Inflammatory macrophage treated with lipopolysaccharide for 1 hour (primary cell): ENCODE measurements around the gene PLAGL2.
"Not testable (repeated sequence)": the region's sequence is repeated elsewhere in the genome, so short reads cannot be mapped to it uniquely, and the experiment has no call there.

Source experiments
- DNase-seq, 2 donors: peaks; one replicate each; pipeline ENCODE4 v3.0.0-alpha.2; 2020 to 2022

Gene PLAGL2

DNA sequence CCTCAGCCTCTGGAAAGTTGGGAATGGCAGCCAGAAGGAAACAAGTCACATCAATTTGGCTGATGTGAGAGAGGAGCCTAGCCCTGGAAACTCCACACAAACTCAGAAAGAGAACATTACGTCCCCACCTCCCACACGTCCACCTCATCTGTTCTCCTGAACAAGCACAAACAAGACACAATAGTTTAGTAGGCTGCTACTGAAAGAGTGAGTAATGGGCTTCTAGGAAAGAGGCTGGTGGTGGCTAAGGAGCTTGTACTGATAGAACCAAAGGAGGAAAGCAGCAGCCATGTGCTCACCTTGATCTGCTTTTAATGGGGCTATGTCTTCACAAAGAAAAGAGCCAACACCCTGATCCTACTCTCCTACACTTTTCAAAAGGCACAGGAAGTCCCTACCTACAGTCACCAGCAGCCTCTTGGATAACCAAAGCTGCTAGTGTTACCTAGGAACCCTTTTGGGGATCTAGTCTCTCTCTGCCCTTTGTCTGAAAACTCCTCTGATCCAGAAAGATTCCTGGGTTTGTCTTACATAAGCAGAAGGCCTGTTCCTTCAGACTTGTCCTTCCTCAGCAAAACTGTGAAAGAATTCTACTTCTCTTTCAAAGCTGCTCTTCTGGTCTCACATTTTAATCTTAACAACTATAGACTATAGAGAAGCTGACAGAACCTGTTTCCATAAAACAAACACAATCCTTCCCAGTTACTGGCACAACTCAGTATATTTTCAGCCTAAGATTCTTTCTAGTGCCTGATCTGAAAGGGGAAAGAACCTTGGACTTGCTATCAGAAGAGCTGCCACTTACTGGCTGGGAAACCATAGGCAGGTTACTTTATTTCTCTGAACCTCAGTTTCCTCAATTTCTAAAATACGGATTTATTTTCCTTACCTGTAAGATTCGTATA is 3.1 kb downstream of the PLAGL2 start:
- DNase-seq: peak; percentile 69 to 83

DNA sequence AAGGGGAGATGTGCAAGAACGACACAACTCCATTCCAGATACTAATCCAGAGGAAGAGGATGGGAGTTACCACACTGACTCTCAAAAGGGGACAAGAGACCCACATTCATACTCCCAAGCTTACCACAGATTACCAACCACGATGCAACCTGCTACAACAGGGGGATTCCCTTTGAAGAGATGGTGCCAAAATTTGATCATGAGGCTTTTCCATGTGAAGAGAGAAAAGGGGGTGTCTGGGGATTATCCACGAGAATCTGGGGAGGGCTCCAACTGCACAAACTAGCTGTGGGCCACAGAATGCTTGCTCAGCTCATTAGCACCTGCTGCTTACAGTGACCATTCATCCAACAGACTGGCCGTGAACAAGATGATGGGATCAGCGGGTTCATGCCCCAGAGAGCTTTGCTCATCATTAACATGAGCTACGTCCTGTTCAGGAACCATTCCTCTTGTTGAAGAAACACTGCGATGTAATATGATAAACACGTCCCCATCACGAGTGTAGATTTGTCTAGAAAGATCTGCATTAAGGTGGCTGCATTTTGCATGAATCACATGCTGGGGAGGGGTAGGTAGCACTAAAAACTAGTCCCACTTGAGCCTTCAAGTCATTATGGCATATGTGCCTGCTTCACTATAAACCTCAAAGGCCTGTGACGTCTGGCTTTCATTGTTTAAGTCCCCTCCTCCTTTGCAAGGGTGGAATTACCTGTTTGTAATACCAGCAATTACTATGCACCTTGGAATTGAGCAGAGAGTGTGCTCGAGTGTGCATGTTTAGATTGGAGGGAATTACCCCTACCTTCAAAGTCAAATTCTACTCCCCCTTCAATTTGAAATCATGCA is 4.0 kb downstream of the PLAGL2 start:
- peak; percentile 29 to 72 for DNase-seq

DNA sequence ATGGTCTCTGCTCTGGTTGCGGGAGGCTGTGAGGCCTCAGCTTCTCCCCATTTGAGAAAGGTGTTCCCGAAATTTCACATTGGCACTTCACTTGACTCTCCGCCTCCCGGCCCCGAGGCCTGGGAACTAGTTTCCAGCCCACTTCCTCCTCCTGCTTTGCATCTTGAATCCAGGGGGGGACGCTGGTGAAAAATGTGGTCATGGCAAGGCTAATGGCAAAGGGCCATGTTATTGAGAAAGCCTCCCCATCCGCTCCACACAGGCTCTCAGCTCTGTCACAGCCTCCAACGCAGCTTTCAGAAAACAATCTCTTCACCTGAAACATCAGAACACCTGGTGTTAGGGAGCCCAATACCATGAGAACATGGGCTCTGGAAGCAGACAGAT is 5.6 kb downstream of the PLAGL2 start:
- peak; percentile 39 to 56 for DNase-seq

DNA sequence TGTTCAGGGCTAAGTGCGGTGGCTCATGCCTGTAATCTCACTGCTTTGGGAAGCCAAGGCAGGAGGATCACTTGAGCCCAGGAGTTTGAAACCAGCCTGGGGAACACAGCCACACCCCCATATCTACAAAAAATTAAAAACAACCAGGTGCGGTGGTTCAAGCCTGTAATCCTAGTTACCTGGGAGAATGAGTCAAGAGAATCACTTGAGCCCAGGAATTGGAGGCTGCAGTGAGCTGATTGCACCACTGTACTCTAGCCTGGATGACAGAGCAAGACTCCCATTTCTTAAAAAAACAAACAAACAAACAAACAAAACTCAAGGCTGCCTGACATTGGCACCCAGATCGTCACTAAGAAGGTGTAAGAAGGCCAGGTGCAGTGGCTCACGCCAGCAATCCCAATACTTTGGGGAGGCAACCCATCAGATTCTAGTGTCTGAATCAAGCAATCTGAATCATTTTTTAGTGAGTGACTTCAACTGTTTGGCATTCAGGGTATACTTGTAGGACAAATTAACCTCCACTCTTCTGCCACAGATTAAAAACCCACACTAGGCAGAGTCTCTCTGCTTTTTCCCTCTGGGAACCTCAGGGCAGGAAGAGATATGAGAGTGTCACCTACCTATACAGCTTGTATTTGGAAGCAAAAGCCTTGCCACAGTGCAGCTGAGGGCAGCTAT is 6.1 kb downstream of the PLAGL2 start:
- no peak for DNase-seq

DNA sequence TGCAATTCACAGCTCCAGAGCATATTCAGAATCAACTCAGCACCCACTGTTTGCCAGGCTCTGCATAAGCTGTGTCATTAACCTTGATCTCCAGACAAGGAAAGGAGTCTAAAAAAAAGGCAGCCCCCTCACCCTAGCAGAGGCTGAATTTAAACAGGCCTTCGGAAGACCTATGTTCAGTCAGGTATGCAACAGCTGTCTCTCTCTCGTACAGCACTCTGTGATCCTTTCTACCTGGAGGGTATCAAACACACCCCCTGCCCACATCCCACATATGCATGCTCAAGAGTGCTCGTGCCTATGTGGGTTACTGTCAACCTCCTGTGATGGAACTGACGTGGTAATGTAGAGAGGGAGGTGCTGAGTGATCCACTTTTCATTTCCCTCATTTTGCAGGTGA is 8.5 kb downstream of the PLAGL2 start:
- no peak for DNase-seq

DNA sequence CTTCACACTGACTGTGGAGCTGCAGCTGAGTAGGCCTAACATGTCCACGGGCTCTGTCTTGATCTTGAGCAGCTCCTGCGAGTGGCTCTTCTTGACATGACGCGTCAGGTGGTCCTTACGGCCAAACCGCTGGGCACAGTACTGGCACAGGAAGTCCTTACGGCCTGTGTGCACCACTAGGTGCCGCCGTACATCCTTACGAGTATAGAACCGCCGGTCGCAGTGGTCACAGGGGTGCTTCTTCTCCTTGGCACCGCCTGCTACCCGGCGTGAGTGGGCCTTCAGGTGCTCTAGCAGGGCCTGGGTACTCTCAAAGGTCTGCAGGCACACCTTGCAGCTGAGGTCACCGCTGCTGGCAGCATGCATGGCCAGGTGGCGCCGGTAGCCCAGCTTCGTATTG is 10.4 kb downstream of the PLAGL2 start:
- not testable (repeated sequence) for DNase-seq

DNA sequence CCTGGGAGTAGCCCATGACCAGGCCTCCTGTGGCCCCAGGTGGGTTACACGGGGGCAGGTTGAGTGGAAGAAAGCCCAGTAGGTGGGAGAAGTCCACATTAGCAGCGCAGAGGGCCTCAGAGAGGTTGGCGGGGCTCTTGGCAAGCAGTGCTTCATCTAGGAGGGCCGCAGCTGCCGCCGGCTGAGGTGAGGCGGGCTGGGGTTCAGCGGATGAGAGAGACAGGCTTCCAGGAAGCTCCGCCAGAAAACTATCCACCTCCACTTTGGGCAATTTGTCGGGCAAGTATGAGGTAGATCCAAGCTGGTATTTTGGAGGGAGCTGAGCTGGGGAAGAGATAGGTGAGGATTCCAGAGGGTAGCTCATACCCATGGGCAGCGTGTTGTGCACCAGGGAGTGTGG is 10.9 kb downstream of the PLAGL2 start:
- not testable (repeated sequence) for DNase-seq

DNA sequence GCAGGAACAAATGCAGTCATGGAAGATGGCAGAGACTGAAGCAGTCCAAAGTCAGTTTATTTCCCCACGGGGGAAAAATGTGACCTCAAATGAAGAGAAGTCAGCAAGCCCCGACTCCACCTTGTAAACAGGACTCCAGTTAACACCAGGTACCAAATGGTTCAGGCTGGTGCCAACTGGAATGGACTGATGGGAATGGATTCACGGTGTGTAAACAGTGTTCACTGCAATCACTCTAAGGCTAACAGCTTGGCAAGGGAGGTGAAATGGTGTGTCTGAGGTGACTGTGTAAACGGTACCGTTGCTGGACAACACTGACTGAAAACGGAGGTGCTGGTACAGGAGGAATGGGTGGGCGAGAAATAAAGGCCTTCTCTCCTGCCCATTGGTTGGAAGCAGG is 12.0 kb downstream of the PLAGL2 start:
- no peak for DNase-seq

DNA sequence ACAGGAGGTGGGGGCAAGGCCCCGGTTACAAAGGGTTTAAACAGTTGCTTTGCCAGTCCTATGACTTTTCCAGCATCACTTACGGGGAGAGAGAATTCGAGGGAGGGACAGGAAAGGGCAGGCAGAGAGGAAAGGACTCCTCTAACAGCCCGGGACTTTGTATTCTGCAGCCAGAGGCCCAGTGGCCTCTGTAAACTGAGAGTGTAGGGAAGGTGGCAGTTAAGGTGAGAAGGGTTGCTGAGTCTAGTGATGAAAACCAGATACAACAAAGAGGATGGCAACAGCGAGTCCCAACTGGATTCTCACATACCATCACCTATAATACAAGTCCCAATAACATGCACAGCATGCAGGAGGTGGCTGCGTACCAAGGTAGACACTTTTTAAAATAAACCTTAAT is 13.5 kb downstream of the PLAGL2 start:
- no peak for DNase-seq

DNA sequence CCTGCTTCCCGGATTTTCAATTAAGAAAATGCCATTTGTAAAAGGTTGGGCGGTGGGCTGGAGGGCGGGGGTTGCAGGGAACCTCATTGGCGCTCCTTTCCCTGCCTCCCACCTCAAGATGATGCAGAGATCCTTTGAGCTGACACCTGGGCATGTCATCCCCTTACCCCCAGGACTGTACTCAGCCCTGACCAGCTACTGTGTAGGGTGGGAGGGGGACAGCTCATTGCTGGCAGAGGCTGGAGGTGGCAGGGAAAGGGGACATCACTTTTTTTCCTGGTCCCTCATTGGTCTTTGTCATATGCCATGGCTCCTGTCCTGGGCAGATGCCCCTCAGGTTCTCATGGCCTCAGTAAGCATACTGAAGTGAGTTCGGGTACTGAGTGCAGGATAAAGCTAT is 14.2 kb downstream of the PLAGL2 start:
- not testable (repeated sequence) for DNase-seq

DNA sequence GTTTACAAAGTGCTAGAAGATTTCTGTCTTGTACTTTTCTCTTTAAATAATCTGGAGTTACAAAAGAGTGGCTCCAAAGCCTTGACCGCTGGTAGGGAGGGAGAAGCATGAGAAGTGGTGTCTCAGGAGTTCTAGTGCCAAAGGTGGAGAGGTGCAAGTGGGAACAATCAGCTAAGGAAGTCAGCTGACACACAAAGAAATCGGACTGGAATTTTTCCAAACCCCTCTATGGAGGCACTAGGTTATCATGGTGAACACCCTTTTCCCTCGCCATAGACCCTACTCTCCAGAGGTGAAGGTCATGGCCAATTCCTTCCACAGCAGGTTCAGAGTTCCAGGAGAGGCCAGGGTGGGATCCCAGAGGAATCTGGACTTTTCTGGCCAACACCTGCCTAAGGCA is 14.8 kb downstream of the PLAGL2 start:
- DNase-seq: no peak

DNA sequence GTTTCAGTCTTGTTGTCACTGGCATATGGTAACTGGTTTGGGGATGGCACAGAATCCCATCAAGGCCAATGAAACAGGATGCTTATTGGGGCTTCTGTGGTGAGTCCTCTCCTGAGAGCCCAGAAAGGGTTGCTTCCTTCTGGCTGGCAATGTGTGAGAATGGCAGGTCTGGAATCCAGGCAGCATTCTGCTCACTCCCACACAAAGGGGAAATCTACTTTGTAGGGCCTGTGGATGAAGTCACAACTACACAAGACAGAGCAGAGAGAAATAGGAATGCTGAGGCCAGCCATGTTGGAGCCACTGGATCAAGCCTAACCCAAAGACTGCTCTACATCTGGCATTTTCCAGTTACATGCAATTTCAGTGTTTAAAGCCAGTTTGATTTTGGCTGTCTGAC is 15.7 kb downstream of the PLAGL2 start:
- peak in 1 of 2 donors; percentile 60 for DNase-seq

DNA sequence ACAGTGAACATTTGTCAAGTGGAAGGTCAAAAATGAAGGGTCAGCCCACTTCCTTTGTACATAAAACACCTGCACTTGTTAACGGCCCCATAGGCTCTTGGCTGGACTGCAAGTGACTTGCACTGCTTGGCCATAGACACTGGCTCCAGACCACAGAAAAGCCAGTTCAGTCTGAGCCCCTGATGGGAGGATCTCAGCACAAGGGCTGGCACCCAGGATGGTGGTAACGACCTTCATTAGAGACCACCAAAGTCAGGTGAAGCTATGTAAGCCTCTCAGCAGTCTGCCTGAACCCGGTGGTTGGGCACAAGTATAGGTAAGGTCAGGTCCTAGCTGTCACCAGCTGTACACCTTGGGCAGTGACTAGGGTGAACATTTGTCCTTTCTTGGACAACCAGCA is 16.1 kb downstream of the PLAGL2 start:
- DNase-seq: no peak

DNA sequence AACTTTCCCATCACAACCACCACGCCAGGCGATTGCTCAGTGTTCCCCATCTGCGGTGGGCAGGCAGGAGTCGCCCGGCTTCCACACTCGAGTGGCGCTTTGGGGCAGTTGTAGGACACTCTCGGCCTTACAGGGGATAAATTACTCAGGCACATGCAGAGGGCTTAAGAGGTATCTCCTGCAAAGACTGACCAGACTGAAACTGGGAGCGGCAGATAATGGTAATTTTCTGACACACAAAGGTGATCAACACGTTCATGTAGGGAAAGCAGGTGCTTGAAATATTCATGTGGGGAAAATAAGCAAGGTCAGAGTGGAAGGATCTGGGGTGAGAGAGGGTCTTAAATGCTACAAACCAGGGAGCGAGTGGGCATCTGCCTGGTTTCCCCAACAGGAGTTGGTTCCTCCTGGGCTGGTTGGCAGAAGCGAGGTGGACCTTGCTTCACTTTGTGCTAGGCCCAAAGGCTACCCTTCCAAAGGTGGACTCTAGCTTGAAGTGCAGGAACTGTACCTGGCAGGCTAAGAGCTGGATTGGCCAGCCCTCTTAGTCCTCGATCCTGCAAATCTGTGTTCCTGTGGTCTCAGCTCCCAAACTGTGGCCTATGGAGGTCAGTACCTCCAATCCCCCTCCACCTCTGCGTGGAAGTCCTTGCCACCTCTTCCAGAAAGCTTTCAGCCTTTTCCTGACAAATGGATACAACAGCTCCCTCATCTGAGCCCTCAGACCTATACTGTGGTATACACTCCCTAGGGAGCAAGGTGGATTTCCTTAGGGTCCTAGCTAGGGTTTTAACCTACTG is 16.7 kb downstream of the PLAGL2 start:
- DNase-seq: no peak

DNA sequence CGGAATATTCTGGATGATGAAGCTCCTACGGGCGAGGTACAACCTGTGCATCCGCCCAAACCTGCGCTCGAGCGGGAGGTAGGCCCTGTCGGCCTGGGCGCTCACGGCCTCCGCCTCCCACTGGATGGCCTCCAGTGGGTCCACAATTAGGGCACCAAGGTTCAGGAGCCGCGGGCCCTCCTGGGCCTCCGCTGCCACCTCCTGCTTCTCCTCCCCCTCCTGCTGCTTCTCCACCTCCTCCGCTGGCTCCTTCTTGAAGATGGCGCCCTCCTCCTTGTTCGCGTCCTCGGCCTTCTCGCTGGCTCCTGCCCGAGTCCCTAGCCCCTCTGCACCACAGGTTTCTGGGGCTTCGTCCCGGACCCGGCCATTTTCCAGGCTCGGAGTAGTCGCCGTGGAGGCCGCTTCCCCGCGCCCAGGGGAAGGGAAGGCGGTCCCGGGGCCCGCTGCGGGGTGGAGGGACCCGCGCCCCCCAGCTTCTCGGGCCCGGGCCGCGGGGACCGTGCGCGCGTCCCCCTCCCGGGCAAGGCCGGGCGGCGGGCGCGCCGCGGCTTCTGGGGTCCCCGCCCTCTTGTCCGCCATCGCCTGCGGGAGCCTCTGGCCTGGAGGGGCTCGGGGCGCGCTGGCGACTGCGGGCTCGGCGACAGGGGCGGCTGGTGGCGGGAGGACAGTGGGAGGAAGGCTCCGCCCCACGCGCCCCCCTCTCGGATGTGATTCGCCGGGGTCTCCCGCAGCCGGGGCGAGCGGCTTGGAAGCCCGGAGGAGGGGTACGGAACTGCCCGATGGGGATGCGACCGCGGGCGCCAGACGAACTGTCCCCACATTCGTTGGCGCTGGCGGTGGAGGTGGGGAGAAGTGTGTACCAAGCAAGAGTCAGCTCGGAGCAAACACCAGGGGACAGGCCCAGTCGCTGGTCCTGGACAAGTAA is 17.6 kb downstream of the PLAGL2 start:
- DNase-seq: peak; percentile 42 to 49

DNA sequence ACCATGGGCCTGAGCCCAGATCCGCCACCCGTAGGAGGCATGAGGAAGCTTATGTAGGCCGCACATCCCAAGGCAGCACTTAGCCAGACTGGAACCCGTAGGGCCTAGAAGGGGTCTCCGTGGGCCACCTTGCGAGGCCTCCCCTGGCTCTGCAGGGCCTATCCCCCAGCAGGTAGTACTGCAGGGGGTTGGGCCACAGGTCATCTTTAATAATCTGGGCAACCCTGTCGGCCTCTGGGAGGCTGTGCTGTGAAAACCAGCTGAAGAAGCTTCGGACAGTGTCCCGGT is 18.5 kb downstream of the PLAGL2 start:
- no peak for DNase-seq

DNA sequence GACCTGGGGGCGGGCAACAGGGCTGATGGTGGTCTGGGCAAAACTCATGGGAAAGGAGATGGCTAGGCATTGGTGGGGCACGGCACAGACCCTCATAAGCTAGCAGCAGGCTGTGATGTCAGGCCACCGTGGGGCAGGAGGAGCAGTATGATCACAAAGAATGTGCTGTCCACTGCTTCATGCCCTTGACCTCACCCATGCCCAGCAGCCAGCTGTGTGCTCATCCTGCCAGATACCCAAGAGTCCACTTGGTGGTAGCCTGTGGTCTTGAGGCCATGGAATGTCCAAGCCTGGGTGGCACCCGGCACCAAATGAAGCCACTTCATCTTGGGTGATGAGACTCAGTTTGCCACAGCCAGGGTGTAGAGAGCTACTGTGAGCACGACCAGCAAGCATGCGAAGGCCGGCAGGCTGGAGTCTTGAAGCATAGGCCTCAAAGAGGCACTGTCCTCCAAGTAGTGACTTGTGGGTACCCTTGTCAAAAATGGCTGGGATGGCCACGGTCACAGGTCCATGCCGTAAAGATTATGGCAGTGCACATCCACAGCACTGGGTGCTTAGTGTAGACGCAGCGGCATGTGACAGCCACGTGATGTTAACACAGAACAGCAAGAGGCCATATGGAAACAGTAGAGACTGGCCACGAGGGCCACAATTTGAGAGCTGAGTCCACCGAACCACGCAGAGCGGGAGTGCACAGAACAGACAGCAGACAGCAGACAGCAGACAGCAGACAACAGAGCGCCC is 19.0 kb downstream of the PLAGL2 start:
- DNase-seq: no peak

DNA sequence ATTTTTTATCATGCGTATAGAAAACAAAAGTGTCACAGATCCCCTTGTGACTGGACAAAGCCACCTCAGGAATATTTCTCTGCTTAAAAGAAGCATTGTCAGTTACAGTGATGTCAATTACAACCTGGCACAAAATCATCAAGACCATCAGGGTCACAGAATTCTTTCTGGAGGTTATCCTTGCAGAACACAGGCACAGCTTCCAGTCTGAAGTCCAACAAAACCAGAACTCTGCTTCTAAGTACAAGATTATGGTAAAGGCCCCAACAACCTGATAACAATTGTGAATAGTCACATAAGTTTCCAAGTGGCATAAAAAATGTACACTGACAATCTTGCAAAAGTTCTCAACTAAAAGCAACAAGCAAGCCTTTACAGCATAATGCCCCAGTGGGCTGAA is 21.0 kb downstream of the PLAGL2 start:
- no peak for DNase-seq

DNA sequence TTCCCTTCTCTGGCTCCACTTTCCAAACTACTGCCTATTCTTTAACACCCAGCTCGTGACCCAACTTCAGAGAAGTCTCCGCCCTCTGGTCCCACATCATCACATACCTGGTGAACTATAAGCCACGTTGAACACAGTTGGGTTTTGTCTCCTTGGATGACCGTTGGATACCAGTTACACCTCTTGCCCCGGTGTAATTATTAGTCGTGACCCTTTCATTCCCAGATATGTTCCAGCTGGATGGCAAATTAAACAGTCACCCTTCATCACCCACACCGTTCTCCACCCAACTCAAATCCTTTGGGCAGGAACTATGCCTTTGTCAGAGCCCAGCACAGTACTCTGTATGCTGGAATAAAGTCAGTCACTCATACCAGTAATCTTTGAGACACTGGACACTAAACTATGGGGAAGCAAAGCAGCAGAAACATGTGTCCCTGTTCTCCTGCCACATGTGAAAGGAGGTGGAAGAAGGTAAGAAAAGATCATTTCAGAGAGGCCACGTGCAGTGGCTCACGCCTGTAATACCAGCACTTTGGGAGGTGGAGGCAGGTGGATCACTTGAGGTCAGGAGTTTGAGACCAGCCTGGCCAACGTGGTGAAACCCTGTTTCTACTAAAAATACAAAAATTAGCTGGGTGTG is 22.5 kb downstream of the PLAGL2 start:
- no peak for DNase-seq

DNA sequence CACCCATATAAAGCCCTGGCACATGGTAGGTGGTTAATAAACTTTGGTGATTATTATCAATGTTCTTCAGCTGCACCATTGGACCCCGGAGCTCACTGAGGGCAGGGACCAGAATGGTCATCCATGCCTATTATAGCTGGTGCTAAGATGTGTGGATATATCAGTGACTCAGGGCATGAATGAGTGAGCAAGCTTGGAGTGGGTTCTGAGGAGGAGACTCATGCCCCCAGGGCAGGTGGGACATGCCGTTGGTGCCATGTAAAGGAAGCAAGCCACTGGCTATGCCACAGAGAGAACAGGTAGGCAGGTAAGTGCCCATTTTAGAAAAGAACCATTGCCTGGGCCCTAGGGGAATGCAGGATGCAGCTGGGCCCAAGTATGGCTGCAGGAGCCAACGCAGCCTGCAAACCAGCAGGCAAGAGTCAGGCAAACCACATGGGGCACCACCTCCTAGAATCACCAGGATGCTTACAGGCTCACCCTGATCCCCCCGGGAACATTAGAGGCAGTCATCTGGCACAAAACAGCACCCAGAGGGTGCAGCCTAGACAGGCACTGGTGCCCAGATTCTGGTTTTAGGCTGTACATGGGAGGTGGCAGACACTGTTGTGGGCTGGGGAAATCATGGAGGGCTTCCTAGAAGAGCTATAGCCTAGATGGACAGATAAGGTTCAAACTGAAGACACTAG is 23.5 kb downstream of the PLAGL2 start:
- DNase-seq: no peak
